ENCODE measurements around the gene OAT. TPM values are rescaled to one million over a fixed set of nuclear protein-coding genes. Genes with fewer than 3 reads are reported as not detected.

Gene OAT
- total and polyA plus RNA-seq, 2 of the 4 experiments (the other 2 are of a cell fraction) = 110 to 152 TPM

- Histone ChIP-seq H2BK120ac (ENCODE audit: low read depth, low read length) (no peak overlapping the region), H2BK15ac (ENCODE audit: low read depth, low read length) (no peak overlapping the region), H3K4me2 (ENCODE audit: low read depth, low read length) (no peak overlapping the region), H3K4me3 (ENCODE audit: insufficient read depth, low read depth, low read length) (no peak overlapping the region), H4K20me1 (ENCODE audit: insufficient read depth, low read length) (no peaks in the 10 kb centered on the region), H2BK20ac (ENCODE audit: low read depth, low read length) (no peak overlapping the region), H3K9me3 (ENCODE audit: control insufficient read depth, insufficient read depth, low read length) (no peaks in the 10 kb centered on the region), H3K79me1 (ENCODE audit: low read depth in 1 of 2, low read length in 2 of 2) (no peaks in the 10 kb centered on the region), H3K18ac (ENCODE audit: low read depth, low read length) (no peak overlapping the region), H3K56ac (ENCODE audit: extremely low read depth, insufficient read depth, low read length) (no peak overlapping the region), H3K27me3 (ENCODE audit: control insufficient read depth, insufficient read depth, low read length) (peaks cover 10% of the 10 kb centered on the region), H3K27ac (ENCODE audit: insufficient read depth, low read length) (no peak overlapping the region), H3K36me3 (ENCODE audit: control insufficient read depth, insufficient read depth, low read length) (no peaks in the 10 kb centered on the region), H2AK9ac (replicated peaks; ENCODE audit: low read depth, low read length, poor library complexity) (no peak overlapping the region), H4K91ac (ENCODE audit: insufficient read depth, low read depth, low read length) (no peak overlapping the region), H3K23ac (ENCODE audit: low read depth, low read length) (no peak overlapping the region), H2BK5ac (ENCODE audit: low read depth, low read length, poor library complexity, severe bottlenecking) (no peak overlapping the region), H3K9me1 (ENCODE audit: insufficient read depth, low read length) (no peaks in the 10 kb centered on the region), H4K8ac (ENCODE audit: low read depth in 2 of 2, low read length in 2 of 2) (no peak overlapping the region), H3K4ac (ENCODE audit: low read depth, low read length) (no peak overlapping the region), H3K9ac (ENCODE audit: low read depth, low read length) (no peak overlapping the region), H3K14ac (replicated peaks; ENCODE audit: low read depth, low read length) (no peak overlapping the region), H3K4me1 (ENCODE audit: control insufficient read depth, insufficient read depth, low read length) (no peaks in the 10 kb centered on the region), H2AFZ (replicated peaks; ENCODE audit: low read length, poor library complexity) (no peak overlapping the region), H2AK5ac (ENCODE audit: low read depth, low read length) (no peak overlapping the region), H4K5ac (ENCODE audit: low read depth, low read length) (no peak overlapping the region)
- DNase-seq = no peak
- intact Hi-C loops (cut with micrococcal nuclease) (no loop called here), in situ Hi-C loops (cut with MboI; ENCODE audit: low sequenced_read_pairs) (no loop called here), dilution Hi-C loops (cut with HindIII; ENCODE audit: low sequenced_read_pairs, unreplicated experiment) (no loop called here)
- no peak for ATAC-seq (ENCODE audit: low read depth)
- TF ChIP-seq, protein P1, sequence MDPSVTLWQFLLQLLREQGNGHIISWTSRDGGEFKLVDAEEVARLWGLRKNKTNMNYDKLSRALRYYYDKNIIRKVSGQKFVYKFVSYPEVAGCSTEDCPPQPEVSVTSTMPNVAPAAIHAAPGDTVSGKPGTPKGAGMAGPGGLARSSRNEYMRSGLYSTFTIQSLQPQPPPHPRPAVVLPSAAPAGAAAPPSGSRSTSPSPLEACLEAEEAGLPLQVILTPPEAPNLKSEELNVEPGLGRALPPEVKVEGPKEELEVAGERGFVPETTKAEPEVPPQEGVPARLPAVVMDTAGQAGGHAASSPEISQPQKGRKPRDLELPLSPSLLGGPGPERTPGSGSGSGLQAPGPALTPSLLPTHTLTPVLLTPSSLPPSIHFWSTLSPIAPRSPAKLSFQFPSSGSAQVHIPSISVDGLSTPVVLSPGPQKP (IDR thresholded peaks at IDR 0.05; ENCODE audit: borderline replicate concordance, low read depth, low read length) = no peak
- TF ChIP-seq CHD1 (IDR thresholded peaks at IDR 0.05; ENCODE audit: low read depth, low read length) (no peak), FOS (IDR thresholded peaks at IDR 0.05; ENCODE audit: low read depth, low read length) (no peak), SMC3 (IDR thresholded peaks at IDR 0.05; ENCODE audit: low read depth, low read length) (no peak), CTCF (conservative IDR thresholded peaks at IDR 0.05; ENCODE audit: low read depth, low read length) (no peak), MXI1 (IDR thresholded peaks at IDR 0.05; ENCODE audit: borderline replicate concordance, low read depth, low read length) (no peak), POLR2A (IDR thresholded peaks at IDR 0.05; ENCODE audit: low read depth, low read length) (no peak), RAD21 (IDR thresholded peaks at IDR 0.05; ENCODE audit: low read length) (no peak), MAZ (IDR thresholded peaks at IDR 0.05; ENCODE audit: borderline replicate concordance, low read depth, low read length) (no peak), RCOR1 (IDR thresholded peaks at IDR 0.05; ENCODE audit: insufficient replicate concordance, low read length) (no peak), BHLHE40 (IDR thresholded peaks at IDR 0.05; ENCODE audit: low read depth, low read length) (no peak), NFE2L2 (IDR thresholded peaks at IDR 0.05; ENCODE audit: low read depth, low read length) (no peak), RFX5 (IDR thresholded peaks at IDR 0.05; ENCODE audit: low read depth, low read length) (no peak), CEBPB (IDR thresholded peaks at IDR 0.05; ENCODE audit: low read depth, low read length) (no peak), MAFK (IDR thresholded peaks at IDR 0.05; ENCODE audit: low read depth, low read length) (no peak)
- TF ChIP-seq, protein P2, sequence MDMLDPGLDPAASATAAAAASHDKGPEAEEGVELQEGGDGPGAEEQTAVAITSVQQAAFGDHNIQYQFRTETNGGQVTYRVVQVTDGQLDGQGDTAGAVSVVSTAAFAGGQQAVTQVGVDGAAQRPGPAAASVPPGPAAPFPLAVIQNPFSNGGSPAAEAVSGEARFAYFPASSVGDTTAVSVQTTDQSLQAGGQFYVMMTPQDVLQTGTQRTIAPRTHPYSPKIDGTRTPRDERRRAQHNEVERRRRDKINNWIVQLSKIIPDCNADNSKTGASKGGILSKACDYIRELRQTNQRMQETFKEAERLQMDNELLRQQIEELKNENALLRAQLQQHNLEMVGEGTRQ (IDR thresholded peaks at IDR 0.05; ENCODE audit: low read depth, low read length) = no peak
- ChIA-PET POLR2A (ENCODE audit: unreplicated experiment) (interaction anchor here (0.6 kb wide), 1 partner anchor 11 kb away, joined by 4 read pairs; no protein-coding TSS in a partner anchor), CTCF (interaction anchor here (0.7 kb wide), 1 partner anchor 37 kb away, joined by 3 read pairs; no protein-coding TSS in a partner anchor)
- BruUV-seq (replicated peaks) = no TSS peak
- WGBS, 2 experiments (ENCODE audit: extremely low coverage in 2 of 2, insufficient read length in 1 of 2) = no CpG with 5 or more reads among the region's 4 CpGs
These were observed 11.4 kb upstream of the OAT start for GRCh38 chr10:124430077-124430476.
